Fibroblast of skin of right quadriceps (primary cell): ENCODE measurements around the gene TCAP.

Source experiments
- DNase-seq: peaks from one replicate; pipeline ENCODE4 v3.0.0-alpha.2; 2013

TCAP gene, protein sequence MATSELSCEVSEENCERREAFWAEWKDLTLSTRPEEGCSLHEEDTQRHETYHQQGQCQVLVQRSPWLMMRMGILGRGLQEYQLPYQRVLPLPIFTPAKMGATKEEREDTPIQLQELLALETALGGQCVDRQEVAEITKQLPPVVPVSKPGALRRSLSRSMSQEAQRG

DNA sequence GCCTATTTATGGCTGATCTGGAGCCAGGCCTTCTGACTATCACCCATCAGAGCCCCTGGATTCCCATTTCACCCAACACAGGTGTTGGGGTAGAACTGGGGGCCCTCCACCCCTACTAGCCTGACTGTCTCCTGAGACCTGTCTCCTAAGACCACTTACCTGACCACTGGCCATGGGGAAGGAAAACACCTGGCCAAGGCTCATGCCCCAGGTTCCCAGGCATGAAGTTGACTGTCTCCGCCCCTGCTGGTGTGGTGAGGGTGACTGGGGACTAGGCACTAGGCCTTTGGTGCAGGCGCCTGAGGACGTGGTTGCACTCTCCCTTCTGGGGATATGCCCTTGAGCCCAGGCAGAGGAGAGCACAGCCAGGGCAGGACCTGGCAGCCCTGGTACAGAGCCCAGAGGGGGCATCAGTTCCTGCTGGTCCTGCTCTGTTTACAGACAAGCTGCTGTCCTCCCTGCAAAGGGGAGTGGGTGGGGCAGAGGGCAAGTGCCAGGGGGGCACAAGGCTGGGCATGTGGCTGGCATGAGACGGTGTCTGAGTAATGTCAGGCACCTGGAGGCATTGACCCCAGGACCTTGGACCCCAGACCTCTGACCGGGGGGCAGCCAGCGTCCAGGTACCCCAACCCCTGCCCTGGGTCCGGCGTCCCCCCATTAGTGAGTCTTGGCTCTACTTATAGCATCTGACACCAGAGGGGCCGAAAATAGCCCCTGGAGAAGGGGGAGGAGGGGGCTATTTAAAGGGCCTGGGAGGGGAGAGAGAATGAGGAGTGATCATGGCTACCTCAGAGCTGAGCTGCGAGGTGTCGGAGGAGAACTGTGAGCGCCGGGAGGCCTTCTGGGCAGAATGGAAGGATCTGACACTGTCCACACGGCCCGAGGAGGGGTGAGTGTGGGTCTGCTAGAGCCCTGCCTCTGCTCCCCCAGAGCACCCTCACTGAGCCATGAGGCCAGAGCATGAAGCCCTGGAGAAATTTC lies at the start of gene TCAP:
TCAP (plus strand) TSS at position 769 of the 981 bp plus-strand sequence; CDS start at position 780, 11 bp downstream.
- DNase-seq = no peak

DNA sequence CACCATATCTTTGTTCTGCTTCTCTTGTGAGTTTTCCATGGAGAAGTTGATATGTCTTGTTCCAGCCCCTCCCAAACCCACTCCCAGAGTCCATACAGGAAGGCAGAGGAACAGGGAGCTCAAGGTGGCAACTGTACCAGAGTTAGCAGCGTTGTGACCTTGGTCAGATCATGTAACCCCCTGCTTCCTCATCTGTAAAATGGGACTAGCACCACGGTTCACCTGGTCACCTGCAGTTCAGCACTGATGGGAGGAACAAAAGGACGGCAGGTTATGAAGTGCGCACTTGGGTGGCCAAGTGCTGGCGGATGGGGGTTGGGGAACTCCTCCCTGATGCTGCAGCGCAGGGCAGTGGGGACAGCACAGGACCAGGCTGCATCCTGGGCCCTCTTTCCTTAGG lies 49.7 kb upstream of the TCAP start:
- DNase-seq = no peak

DNA sequence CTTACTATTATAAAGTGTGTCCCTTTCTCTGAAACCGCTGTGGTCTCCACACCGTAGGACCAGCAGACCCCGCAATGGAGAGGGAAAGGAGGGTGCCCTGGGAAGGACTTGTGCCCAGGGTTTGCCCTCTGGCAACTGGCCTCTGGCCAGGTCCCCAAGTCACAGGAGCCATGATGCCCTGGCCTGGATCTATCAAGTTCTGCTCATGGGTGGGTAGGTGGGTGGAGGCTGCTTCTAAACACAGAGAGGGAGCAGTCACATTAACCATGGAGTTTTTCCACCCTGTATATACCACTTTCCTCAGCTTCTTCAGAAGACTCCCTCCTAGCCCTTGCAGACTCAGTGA lies 48.1 kb upstream of the TCAP start:
- DNase-seq = no peak

DNA sequence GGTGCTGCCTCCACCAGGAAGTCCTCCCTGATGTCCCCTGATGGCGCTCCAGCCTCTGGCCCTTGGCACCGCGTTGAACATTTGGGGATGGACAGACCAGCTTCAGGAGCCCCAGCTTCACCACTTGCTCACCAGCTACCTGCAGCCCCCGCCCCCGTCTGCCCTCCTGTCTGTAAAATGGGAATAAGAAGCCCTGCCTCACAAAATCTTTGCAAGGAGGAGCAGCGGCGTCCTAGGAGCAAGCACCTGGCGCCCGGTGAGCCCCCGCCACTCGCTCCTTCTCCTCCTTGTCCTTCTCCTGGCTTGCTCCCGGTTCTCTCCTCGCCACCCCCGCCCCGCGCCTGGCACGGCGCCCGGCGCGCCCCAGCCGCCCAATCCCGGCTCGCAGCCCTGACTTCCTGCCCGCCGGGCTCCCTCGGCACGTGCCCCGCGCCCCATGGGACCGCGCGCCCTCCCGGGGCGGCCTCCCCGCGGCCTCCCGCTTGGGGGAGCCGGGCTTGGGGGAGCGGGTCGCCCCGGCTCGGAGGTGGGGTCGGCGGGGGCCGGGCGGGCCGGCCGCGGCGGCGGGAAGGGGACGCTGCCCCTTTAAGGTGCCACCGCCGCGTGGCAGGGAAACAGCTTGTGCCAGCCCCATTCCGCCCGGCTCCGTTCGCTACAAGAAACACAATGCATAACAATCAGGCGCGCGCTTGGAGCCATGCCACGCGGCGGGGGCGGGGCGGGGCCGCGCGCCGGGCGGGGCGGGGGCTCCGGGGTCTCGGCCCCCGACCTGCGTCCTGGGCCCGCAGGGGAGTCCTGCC lies 47.5 kb upstream of the TCAP start:
- peak; percentile 45 for DNase-seq

DNA sequence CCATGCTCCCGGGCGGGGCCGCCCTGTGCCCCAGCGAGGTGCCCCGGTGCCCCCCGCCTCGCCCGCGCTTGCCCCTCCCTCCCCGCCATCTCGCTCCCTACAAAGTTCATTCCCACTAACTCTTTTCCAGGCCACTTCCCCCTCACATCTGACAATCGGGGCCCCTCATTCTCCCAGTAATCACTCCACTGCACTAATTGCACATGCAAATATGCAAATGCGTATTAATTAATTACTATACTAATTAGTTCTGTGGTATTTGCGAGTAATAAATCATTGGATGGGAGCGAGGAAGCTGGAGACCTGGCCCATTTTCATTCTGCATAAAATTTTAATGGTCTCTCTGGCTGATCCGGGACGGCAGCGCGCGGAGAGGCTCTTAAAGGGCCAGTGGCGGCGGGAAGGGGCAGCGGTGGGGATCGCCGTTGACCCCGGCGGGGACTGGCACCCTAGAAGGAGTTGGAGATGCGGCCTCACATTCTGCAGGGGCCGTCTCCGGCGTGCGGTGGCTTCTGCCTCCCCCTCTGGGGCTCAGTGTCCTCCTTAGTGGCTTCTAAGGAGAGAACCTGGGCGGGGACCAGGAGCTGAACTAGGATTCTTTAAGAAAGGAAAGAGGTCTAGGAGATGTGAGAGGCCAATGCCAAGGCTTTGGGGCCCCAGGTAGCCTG lies 46.8 kb upstream of the TCAP start:
- DNase-seq = no peak

DNA sequence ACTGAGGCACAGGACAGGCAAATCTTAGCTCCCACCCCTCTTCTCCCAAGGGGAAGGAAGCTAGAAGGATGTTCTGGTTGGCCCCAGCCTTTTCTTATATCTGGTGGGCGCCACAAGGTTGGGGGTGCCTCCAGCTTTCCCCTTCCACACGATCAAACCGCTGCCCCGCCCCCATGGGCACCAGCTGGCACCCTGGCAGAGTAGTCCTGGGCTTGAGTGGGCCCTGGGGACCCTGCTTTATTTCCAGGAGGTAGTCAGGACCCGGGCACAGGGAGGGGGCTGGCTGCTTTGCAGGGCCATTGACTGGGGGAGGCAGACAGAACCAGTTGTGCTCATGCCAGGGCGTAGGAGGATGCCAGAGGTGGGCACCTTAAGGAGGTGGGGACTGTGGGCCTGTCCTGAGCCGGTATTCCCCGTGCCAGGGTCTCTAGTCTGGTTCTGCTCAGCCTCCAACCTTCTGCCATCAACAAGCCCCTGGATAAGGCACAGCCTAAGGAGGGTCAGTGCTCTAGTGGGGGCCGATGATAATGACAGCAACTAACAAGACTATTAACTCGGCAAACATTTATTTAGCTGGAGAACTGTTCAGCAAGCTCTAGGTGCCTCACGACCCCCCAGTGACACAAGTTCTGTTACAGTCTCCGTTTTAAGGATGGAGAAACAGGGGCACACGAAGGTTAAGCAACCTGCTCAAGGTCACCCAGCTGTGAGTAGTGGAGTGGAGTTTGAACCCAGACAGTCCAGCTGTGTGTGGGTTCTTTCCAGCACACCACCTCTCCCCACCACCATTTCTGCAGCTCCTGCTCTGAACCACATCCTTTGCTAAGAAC lies 46.0 kb upstream of the TCAP start:
- no peak for DNase-seq

DNA sequence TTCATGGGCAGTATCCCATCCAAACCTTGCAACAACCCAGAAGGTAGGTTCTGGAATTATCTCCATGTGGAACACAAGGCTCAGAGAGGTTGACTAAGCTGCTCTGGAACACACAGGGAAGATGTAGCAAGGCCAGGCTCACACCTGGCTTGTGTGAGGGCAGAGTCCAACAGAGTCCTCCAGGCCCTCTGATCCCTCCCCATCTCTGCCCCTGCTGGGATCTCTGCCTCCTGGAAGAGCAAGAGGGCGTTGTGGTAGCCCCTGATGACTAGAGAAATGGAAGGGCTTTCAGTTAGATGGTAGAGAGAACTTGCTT lies 45.4 kb upstream of the TCAP start:
- DNase-seq = no peak

DNA sequence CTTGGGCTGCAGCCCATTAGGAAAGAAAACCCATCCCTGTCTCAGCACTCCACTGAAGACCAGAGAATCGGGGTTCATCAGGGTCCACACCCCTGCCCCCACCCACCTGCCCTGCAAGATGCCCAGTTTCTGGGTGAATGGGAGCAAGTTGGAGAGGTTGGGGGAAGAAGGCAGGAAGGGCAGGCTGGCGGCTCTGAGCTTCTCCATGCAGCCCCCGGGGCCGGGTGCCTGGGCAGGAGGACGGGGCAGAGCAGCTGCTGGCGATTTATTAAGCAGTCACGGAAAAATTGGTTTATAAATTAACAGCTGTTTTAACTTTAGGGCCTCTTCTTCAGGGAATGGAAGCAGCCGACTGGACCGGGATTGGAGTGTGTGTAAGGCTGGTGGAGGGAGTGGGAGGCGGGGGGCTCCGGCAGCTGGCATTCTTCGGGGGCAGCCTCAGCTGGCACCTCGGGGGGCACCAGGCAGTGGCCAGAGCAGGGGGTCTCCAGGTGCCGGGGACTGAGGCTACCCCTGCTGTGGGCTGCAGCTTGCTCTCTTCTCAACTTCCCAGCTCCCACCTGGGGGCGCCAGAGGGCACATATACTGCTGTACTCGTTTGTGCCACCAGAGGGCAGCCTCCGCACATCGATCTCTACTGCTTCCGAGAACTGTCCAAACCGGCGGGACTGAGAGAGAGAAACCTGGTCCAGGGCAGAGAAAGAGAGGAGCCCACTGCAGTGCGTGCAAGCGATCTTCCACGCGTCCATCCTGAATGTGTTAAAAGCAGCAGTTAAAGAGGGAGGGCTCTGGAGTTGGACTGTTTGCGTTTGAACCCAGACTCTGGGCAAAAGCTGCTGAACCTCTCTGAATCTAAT lies 43.4 kb upstream of the TCAP start:
- DNase-seq = peak; percentile 75

DNA sequence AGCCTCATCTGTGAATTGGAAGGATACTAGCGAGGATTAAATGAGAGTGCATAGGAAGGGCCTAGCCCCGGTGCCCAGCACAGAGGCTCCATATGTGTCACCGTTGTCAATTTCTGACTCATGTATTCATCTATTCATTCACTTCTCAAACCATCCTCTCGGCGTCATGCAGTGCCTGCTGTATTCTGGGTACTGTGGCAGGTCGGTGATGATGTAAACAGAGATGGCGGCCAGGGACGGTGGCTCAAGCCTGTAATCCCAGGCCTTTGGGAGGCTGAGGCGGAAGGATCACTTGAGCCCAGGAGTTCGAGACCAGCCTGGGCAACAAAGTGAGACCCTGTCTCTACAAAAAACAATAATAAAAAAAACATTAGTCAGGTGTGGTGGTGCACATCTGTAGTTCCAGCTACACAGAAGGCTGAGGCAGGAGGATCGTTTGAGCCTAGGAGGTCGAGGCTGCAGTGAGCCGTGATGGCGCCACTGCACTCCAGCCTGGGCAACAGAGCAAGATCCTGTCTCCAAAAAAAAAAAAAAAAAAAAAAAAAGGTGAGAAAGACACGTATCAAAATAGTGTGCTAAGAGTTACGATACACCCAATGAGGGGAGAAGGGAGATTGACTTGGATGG lies 42.7 kb upstream of the TCAP start:
- DNase-seq = no peak

DNA sequence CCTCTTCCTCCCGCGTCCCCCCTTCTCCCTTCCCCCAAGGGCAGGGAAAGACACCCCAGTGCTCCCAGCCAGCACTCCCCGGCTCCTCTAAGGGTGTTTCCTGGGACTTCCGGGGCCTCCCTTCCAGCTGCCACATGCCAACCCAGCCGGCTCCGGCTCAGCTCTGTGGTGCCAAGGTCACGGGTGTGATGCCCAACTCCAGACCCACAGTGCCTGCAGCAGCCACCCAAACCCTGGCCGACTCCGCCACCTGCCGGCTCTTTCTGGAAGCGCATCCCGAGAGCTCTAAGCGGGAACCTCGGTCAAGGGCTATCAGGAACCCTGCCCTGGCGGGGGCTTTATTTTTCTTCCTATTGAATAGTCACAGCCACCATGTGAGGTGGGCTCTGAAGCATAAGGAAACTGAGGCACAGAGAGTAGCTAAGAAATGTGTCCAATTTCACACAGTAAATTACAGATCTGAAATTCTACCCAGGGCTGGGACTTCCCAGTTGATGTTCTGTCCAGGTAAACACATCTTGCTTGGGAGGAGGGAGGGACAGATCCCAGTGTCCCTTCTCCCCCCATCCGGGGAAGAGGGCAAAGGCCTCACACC lies 41.7 kb upstream of the TCAP start:
- peak; percentile 42 for DNase-seq

DNA sequence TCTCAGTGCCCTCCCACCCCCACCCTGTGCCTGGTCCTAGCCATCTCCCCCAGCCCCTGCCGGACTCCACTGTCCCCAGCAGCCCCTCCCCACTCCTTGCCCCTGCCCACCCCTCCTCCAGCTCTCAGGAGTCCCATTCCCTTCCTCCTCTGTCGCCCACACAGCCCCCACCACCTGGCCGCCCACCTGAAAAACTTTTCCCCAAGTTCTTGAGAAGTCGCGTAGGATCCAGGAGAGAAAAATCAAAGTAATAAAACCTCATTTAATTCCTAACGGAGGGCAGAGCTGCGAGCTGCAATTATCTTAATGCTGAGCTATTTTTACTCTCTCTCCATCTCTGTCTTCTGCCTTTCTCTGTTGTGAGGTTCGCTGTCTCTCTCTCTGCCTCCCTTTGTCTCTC lies 40.8 kb upstream of the TCAP start:
- no peak for DNase-seq

DNA sequence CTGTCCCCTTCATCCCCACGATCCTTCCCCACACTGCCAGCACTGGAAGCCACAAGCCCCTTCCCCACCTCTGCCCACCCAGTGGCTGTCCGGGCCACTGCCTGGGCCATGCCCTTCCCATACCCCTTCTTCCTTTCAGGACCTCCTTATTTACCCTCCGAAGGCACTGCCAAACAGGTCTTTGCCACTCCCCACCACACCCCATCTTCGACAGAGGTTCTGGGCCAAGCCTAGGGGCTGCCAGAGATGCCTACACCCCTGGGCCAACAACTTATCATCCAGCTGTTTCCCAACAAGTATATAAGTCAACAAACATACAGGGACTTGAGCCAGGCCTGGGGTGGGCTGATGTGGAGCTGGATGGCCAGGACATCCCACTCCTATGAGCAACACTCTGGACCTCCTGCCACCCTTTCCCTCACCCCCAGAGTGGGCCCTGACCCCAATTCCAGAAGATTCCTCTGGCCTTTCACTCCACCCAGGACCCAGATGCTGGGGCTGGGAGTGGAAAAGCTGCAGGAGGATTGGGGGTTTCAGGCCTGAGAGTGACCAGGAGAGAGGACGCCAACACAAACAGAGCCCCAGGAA lies 39.9 kb upstream of the TCAP start:
- no peak for DNase-seq

DNA sequence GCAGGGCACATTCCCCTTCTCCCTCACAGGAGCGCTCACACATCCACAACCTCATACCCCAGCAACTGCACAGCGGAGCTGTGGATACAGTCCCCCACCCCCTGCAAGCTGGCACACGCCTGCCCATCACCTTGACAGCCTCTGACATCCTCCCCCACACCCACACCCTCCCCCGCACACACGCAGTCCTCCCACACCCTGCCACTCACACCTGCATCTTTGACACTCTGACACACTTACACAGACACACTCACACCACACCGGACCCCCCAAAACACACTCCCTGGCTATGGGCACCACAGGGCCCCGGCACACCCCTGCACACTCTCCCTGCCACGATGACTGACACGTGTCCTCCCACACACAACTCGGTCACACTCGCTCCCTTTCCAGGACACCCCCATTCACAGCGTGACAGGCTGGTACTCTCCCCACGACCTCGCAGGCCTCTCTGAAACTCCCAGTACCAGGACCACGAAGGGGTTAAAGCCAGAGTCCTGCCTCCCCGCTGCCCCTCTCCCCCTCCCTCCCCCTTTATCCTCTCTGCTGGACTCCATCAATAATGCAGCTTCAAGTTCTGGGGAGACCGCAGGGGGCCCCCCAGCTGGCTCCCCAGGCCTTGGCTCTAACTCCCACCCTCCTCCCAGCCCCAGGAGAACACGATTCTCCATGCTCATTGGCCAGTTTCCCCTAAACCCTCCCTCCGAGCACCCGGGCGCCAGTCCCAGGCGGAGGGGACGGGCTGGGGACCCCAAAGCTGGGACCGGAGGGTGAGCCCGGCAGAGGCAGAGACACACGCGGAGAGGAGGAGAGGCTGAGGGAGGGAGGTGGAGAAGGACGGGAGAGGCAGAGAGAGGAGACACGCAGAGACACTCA lies 38.7 kb upstream of the TCAP start, which contains the start of gene PPP1R1B:
PPP1R1B (plus strand) TSS at position 782 of the 876 bp plus-strand sequence. CDS start 441 bp downstream, outside the sequence.
- DNase-seq = no peak

DNA sequence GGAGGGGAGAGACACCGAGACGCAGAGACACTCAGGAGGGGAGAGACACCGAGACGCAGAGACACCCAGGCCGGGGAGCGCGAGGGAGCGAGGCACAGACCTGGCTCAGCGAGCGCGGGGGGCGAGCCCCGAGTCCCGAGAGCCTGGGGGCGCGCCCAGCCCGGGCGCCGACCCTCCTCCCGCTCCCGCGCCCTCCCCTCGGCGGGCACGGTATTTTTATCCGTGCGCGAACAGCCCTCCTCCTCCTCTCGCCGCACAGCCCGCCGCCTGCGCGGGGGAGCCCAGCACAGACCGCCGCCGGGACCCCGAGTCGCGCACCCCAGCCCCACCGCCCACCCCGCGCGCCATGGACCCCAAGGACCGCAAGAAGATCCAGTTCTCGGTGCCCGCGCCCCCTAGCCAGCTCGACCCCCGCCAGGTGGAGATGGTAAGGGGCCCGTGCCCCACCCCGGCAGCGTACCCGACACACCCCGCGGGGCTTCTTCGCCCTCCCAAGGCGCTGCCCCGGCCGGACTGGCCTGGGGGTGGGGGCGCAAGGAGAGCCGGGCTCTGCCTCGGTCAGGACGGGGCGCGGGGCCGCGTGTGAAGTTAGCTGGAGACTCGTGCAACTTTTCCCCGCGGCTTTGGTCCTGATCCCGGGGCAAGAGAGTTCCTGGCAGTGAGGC lies 38.0 kb upstream of the TCAP start:
- DNase-seq = no peak

DNA sequence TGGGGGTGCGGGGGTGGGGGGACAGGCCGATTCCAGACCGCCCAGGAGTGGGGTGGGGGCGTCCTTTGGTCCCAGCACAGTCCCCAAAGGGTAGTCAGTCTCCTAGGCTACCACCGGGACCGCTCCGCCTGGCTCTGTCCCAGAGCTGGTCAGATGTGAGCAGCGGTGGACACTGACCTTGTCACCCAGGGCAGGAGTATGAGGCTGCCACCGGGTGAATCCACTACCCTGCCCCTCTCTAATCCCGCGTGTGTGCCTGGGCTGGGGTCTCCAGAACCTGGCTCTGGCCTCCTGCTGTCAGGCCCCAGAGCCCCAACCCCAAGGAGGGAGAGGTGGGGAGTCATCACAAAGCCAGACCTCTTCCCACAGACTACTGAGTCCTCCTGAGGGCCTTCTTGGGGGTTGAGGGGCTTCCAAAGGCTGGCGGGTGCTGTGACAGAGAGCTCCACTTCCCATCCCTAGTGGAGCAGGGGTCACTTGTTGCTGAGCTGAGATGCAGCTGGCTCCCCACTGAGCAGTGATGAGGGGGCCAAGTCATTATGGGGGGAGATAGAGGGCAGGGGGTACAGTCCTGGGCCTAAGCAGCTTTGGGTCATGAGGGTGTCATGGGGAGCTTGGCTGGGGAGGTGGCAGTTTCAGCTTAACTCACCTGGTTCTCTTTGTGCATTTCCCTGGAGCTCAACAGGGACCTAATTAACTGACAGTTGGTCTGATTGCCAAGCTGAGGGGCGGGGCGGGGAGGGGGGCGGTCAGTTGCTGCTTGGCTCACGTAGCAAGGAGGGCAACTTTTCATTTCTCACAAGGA lies 37.2 kb upstream of the TCAP start:
- DNase-seq = no peak

DNA sequence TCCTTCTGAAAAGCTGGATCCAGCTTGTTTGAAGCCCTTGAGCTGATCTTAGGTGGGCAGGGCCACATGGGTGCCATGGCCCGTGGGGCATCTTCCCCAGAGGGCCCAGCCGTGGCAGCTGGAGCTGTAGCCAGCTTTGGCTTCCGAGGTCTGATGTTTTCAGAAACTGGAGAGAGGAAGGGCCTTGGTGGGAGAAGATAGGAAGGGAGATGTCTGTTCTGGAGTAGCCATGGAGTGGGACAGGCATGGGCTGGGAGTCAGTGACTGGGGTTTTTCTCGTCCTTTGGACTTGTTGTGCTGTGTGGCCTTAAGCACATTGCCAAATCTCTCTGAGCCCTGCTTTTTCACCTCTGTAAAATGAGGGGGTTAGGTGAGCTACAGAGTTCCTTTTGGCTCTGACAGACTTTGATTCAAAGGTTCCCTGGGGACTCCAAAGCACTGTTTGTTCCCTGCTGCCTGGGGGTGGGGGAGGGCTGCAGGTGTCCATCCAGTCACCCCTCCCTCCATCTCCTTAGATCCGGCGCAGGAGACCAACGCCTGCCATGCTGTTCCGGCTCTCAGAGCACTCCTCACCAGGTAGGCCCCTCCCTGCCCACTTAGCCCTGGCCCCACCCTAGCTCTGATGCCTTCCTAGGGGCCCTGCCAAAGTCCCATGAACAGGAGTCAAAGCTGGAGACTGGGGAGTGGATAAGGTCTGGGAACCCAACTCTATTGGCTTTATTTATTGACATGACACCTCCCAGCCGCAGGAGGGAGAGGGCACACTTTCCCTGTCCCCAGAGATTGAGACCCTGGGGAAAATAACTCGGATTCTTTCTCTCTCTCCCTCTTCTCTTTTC lies 36.3 kb upstream of the TCAP start:
- no peak for DNase-seq
